ENCODE measurements around the gene SCN9A.
"Not testable (repeated sequence)": the region's sequence is repeated elsewhere in the genome, so short reads cannot be mapped to it uniquely, and the experiment has no call there.

- TF ChIP-seq CTCF, POLR2A (IDR thresholded peaks at IDR 0.05): not testable (repeated sequence)
These were observed 166.4 kb downstream of the SCN9A start for GRCh38 chr2:166209367-166209766.

Data from lower leg skin (tissue), 3 donors.